Activated T-cell treated with anti-CD3 and anti-CD28 coated beads for 4 hours (primary cell): Measurements from ENCODE around the gene TMA16.

ENCODE experiments used
- DNase-seq: peaks from one replicate; pipeline ENCODE4 v3.0.0-alpha.2; 2020

The TMA16 gene

DNA sequence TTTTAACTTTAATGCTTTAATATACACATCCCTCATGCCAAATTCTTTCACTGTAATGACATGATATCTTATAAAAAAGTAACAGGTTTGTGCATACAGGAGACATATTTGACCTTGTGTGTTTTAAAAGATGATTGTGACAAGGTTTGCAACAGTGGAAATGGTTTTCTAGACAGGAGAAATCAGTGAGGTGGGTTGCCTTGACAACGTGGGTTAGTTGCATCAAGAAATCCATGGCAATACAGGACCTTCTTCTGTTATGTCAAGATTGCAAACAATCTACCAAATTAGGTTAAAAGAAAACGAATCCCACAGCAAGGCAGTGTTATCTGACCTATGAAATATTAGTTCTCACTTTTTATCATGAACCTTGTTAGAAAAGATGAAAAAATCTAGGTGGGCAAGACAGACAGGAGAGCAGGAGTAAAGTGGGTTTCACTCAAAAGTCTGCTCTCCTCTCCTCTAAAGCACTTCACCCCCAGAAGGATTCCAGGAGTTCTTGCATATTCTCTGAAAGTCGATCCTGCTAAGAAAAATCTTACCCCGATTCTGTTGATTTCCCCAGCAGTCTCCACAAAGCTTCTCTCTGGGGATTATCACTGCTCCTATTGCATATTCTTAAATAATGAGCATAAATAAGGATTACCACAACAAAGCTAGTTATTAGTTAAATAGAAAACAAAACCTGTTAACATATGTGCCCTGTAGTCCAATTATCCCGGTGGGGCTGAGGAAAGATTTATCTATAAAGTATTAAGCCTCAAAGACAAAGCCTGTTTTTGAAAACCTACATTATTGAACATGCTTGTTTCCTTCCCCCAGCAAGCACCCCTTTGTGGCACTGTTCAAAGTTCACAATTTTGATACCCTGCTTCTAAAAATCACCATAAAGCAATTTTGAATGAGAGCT is 71.0 kb downstream of the TMA16 start:
- DNase-seq = no peak

DNA sequence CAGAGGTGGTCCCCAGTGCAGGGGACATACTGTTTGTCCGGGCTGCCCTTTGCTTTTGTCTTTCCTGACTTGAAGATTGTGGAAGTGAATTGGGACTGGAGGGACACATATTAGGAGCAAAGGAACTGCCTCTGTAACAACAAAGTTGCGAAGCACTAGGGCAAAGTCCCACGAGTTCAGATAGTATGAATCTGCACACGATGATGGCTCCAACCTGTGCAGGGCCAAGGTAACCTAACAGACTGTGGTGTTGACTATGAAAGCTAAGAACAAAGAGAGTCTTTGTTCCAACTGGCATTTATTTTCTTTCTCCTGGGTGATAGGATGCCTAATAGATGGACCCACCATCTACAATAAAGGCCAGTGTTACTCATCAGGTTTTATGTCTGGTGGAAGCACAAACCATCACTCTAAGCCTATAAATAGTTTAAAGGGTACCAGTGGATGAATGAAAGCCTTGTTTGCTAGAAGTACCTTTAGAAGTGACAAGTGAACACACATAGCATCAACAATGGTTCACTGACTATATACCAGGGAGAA is 71.8 kb downstream of the TMA16 start:
- DNase-seq = no peak

DNA sequence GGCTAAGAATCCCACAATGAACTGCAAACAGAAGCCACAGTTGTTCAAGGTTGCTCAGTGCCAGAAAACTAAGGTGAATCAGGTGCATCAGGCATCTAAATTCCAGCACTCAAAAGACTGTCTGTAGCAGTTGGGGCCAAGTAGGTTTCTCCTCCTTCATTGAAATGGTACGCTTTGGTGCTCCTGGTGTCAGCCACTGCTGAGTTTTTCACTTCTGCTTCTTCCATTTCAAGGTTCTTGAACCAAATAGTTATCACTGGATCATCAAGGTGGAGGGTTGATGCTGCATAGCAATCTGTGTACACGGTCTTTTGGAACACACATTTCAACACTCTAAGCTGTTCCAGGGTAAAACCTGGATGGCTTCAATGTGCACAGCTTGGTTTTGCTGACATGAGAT is 74.4 kb downstream of the TMA16 start:
- DNase-seq = no peak
